ENCODE data around the gene RBM4B.

DNA sequence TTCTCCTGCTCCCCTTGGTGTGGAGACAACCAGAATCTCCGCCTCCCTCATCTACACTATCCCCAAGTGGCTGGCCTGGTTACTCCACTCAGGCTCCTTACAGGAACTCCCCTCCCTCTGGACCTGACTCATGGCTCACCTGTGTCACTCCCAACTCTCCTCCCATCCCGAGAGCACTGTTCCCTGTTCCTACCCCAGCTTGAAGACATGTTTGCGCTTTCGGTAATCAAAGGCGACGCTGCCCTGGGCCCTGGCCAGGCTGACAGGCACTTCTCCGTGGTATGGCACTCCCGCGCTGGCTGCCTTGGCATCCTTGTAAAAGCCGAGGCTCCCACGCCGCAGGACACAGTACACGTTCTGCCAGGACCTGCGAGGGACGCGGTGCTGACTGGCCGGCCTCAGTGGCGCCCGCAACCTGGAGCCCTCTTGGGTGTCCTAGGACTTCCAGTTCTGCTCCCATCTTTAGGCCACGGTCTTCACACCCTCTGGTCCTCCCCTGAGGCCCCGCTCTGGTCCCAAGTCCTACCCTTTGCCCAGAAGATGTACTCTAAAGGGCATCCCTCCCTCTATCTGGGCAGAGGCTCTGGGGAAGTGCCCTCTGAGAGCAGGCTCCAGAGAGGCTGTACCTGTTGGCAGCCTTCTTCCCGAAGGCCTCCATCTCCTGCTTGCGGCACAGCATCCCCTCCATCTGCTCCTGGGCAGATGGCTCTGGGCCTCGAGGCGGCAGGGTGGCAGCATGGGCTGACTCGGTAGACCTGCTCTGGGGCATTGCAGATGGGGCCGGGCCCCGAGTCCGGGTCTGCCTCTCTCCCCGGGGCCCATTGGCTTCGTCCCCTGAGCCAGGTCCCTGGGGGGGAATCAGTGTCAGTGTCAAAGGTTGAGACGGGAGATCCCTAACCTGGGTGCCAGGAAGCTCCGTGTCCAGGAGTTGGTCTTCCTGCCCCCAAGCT is 9.4 kb upstream of the RBM4B start:
- TF ChIP-seq CTCF (IDR thresholded peaks at IDR 0.05) (no peak), POLR2A (IDR thresholded peaks at IDR 0.05) (no peak)
